Measurements from ENCODE around the gene IFT20.

IFT20 gene

DNA sequence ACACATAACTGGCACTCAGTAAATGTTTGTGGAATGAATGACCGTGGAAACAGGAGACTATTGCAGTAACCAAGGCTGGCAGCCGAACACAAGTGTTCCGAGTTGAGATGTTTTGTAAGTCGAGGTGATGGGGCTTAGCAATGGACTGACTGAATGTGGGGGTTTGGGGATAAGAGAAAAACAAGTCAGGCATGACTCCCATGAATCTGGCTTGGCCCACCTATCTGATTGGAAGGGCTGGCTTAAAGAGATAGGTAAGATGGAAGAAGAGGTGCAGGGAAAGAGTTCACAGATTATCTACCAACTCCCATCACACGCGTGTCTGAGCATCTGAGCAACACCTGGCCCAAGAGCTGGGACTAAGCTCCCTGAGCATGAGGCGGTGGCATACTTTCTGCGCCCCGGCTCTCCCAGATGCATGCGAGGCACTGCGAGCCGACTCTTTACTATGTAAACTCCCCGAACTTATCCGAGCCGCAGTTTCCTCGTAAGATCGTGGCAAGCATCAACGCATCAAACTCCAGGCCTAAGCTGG is 539 bp downstream of the IFT20 start:
- no peak for DNase-seq

DNA sequence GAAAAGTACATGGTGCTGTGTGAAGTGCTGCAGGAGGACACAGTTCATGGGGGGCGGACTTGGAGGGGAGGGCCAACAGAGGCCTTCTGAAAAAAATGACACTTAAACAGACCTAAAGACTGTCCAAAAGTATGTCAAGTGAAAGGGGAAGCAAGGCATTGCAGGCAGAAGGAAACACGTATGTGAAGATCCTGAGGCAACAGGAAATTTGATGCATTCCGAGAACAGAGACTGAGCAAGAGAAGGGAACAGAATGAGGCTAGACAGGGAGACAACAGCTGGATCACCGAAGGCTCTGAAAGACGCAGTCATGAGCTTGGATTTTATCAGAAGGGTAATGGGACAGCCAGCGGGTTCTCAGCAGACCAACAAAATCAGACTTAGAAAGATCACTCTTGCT is 1.1 kb downstream of the IFT20 start:
- DNase-seq = no peak

DNA sequence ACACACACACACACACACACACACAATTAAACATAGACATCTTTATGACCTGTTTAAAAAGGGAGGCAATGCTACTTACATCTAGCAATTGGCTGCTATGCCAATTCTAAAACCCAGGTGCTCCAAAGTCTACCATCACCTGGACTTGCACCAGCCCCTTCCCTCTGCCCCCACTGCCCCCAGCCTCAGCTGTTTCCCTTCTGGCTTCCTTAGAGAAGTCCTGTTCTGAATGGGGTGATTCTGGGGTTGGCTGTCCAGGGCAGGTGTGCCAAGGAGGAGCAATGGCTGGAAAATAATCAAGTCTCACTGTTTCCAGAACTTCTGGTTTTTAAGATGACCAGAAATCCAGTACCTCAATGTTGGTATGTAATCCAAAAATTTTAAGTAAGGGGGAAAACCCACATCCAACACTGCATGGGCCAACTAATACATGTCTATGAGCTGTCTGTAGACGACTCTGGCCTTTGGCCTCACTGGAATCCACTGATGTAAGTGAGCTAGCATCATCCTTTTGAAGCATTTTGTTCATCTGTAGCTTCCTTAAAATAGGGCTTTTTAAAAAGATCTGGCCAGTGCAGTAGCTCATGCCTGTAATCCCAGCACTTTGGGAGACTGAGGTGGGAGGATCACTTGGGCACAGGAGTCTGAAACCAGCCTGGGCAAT is 2.1 kb downstream of the IFT20 start:
- no peak for DNase-seq

DNA sequence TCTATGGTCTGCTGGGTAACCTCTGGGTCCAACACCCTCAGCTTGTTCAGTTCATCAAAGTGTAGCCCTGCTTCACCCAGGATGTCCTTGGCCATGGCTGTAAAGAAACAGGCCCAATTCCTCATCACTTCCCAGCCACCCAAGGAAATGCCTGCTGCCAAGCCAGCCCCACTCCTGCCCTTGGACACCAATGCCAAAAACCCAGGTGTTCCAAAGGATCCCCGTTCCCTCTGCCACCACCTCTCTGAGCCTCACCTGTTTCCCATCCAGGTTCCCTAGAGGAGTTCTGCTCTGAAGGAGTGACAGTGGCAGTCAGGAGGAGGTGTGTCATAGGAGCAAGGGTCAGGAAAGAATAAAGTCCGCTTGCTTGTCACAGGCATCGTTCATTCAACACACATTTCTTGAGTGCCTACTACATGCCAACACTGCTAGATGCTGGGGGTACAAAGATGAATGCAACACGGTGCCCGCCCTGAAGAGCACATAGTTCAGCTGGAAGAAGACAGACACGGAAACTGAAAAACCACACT is 3.3 kb downstream of the IFT20 start:
- no peak for DNase-seq

DNA sequence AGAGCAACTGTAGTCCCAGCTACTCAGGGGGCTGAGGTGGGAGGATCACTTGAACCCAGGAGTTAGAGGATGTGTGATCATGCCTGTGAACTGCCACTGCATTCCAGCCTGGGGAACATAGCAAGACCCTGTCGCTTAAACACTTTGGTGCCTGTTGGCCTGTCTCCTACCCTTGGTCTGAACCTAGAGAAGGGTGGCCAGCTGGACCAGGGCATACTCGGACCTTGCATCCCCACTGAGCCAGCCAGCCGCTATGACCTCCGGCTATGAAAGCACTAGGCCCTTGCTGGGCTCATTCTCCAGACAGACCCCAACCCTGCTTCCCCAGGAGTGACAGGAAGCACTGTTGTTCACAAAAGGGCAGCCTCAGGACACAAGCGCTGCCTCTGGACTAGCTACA is 4.6 kb downstream of the IFT20 start:
- DNase-seq = no peak

DNA sequence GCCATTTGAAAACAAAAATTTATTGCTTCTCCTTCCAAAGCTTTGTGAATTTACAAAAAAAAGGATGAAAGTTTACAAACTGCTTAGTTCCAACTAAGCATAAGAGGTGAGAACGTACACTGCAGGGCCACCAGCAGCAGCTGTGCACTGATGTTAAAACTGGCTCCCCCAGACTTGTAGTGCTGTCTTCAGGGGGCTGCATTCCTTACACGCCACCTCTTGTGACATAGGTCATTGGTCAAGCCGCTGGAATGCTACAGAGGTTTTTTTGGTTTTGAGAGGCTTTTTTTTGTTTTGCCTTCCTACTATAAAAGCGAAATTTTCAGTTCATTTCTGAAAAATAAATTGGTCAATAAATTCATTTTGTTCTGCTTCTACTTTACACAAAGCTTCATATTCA is 6.9 kb downstream of the IFT20 start:
- DNase-seq = no peak

DNA sequence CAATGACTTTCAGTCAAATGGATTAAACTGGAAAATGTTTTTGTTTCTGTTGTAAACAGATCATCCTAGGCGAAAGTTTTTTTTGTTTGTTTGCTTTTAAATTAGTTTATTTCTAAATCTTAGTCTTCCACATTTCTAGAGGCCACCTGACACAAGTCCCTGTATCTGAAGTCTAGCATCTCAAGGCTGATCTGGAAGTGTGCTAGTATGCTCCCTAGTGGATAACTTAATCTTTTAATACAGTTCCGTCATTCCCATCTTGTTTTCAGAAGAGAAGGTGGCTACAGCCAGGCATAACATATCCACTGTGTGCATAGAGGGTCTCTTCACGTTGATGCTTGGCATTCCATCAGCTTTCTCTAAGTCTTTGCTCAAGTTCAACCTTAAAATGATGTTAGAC is 7.6 kb downstream of the IFT20 start:
- DNase-seq = no peak

DNA sequence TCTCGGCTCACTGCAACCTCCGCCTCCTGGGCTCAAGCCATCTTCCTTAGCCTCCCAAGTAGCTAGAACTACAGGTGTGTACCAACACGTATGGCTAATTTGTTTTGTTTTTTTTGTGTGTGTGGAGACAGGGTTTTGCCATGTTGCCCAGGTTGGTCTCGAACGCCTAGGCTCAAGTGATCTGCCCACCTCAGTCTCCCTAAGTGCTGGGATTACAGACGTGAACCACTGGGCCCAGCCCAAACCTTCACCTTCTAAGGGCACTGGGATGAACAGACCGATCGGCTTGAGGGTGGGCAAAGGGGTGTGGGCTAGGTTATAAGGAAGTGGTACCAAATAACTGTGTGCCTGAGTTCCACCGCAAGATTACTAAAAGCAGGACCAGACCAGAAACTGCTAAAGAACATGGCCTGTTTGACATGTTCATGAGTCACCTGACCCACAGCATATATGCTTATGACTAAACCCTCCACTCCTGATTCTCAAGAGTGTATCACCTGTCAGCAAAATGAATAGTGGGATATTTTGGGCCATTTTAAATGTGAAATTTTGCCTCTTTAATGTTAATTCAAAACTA is 8.2 kb downstream of the IFT20 start:
- no peak for DNase-seq

DNA sequence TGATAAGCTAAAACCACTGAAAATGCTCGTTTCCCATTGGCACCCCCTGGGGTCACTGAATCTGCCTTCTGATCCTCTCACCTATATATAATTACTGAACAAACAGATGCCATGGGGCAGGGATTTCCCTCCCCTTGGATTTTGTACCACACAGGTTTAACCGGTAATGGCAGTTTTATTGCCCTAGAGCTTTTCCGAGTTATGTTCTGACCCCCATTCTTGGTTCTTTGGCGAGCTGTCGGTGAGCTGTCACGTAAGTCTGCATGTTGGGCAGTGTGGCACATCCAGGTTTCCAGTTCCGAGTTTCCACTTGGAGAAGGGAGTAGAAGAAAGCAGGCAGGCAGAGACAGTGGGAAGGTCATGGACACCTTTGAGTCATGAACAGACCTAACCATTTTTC is 9.2 kb downstream of the IFT20 start:
- DNase-seq = no peak

DNA sequence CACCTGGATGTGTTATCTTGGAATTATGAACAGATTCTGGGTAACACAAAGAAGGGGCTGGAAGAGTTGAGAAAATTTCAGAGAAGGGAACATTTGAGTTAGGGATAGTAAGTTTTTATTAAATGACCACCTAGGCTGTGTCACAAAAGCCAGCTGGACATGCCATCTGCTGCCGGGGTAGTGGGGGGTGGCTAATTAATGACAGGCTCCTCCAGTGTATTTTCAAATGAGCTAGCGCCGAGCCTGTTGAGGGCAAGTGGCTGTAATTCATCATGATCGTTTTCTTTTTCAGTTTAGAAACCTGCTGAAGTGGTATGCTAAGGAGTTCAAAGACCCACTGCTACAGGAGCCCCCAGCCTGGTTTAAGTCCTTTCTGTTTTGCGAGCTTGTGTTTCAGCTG is 10.1 kb downstream of the IFT20 start:
- DNase-seq = no peak

DNA sequence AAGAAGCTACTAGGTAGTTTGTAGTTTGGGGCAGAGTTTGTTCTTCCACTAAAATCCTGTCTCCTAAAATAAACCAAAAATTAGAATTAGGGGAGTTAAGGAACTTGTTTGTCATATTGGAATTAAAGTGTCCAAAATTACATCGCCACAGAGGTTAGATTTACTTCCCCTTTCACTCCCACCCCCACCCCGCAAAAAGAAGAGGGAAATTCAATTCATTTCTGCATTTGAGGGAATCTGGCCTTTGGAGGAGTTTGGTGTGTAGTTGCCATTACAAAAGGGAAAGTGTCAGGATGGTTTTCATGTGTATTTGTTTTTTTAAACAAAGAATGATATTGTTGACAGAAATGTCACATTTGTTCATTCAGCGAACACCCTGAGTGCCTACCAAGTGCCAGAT is 10.5 kb downstream of the IFT20 start:
- no peak for DNase-seq

DNA sequence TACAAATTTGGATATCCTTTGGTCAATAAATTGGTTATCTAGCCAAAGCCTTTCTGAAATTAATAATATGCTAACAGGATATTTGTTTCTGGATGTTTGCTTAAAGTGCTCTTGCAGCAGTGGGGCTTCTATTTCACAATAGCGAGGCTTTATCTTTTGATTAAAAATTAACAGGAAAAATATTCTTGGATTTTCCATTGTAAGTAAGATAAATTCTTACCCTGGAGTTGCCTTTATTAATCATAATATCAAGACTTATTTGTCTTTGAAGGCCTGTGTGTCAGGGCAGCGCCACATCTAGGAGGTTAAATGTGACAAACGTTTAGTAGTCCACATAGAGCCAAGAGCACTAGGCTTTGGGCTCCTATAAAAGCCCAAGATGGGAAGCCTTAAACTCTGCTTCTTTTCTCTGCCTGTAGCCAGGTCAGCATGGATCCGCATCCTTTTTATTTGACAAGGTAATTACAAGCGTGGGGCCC is 11.0 kb downstream of the IFT20 start:
- DNase-seq = no peak

DNA sequence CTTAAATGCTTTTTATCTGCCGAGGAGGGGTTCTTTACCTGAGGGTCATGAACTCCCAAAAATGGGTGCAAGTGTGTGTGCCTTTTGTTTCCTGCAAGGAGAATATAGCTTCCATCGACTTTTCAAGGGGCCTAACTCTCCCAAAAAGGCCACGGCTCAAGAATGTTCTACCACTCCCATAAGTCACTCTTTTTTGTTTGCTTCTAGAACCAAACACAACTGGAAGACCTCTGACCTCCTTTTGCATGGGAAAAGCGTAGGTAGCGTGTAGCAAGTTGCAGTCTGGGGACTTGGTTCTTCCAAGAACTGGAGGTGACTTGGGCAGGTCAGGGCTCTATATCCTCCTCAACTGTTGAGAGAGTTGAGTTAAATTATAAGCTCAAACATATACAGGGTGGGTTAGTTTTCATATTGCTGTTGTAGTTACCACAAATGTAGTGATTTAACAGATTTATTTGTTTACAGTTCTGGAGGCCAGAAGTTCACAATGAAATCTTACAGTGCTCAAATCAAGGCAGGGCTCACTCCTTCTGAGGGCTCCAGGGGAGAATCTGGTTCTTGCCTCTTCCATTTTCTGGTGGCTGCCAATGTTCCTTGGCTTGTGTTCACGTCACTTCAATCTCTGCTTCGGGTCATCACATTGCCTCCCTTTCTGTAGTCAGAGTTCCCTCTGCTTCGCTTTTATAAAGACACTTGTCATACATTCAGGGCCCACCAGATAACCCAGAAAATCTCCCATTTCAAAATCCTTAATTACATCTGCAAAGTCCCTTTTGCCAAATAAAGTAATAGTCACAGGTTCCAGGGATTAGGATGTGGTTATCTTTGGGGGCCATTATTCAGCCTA is 14.8 kb downstream of the IFT20 start:
- no peak for DNase-seq

DNA sequence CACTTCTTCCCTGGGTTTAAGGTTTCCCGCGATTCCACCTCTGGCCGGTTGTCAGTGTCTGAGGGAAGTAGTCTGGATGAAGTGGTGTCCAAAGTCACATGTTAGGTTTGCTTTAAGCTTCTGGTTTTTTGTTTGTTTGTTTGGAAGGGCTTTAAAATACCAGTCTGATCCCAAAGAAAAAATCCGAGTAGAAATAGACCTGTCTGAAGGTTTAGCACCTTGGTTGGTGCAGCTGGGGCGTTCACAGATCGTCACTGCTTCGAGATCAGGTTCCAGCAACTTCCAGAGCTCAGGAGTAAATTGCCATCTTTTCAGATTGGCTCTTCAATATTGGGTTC is 15.7 kb downstream of the IFT20 start:
- DNase-seq = no peak

DNA sequence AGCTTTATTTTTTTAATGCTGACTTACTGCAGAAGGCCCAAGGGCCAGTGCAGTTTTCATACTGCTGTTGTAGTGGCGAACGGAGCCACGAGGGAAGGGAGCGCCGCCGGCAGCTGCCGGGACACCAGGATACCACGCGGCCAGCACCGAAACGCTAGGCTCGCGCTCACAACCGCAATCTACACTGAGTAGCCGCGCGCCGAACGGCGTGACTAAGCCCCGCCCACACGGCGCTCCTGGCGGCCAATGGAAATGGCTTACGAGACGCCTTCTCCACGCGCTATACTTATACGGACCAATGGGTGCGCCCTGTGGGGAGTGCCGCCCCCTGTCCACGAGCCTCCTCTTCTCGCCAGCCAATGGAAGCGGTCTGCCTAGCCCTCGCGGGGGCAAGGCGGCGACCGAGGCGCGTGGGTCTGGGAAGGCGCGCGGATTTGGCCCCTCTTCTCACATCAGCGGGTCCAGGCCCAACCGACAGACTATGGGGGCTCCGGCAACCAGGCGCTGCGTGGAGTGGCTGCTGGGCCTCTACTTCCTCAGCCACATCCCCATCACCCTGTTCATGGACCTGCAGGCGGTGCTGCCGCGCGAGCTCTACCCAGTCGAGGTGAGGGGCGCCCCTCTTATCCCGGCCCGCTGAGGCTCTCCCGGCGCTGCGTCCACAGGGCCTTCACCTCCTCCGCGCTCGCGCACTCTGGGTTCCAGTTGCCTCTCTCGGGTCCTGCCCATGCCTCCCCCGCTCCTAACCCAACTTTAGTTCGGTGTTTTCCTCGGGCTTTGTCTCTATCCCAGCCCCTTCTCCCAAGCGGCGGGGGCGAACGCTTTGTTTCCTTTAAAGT is 16.3 kb downstream of the IFT20 start, which contains the start of gene TMEM97:
TMEM97 (plus strand) TSS at position 442 of the 839 bp plus-strand sequence; CDS start at position 482, 40 bp downstream.
- peak; percentile 84 for DNase-seq

DNA sequence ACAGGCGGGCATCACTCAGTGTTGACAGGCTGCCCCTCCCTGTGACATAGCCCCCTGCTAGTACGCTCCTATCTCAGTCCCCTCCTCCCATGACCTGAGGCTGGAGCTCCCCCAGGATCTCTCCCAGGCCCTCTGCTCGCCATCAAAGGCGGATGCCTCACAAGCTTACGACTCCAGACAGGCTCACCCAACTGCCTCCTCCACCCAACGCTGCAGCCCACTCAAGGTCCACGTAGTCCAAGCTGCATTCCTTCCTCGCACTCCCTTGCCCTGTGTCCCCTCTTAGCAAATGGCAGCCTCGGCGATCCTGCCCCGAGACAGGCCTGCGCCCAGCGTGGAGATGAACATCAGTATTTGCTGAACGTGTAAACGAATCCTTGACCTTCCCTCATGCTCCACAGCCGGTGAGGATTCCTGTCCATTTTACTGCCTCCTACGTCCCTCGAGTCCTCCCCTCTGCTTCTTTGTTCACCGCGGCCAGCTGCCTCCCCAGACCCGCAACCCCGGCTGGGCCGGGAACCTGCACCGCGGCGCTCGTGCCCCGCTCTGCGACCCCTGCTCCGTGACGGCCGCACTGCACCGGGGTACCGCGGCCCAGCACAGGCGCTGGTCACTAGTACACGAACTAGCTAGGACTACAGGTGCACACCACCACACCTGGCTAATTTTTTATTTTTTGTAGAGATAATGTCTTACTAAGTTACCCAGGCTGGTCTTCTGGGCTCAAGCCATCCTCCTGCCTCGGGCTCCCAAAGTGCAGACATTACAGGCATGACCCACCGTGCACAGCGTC is 17.1 kb downstream of the IFT20 start:
- no peak for DNase-seq

DNA sequence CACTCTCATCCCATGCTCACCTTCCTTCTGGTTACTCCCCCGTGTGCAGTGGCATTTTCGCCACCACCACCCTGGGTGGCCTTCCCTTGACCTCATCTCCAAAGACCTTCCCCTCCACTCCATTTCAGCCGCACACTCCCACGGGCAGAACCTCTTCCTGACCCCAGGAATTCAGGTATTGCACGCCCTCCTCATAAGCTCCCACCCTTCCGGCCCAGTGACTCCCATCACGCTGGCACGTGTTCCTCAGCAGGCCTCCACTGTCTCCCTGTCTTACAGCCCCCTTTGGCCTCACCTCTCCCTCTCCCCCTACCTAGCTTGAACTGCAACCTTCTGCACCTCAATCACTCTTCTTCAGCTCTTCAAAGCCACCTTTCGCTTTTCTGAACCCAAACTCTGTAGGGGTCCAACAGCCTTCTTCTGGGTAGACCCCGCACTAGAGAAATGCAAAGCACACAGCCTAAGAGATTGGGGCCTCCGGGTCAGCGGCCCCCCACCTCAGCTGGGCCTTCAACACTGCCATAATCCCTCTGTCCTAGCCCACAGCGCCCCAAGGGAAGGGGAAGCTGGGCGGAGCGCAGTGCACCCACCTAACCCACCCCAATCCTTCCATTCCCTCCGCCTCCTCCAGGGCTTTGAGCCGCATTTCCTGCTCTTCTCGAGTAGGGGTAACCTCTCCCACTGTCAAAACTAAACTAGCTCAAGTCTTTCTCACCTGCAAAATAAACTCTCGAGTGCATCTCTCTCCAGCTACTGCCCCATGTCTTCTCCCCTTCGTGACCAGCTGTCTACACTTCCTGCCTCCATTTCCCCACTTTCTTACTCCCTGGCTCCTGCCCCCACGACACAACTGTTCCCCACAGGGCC is 17.9 kb downstream of the IFT20 start:
- DNase-seq = no peak

DNA sequence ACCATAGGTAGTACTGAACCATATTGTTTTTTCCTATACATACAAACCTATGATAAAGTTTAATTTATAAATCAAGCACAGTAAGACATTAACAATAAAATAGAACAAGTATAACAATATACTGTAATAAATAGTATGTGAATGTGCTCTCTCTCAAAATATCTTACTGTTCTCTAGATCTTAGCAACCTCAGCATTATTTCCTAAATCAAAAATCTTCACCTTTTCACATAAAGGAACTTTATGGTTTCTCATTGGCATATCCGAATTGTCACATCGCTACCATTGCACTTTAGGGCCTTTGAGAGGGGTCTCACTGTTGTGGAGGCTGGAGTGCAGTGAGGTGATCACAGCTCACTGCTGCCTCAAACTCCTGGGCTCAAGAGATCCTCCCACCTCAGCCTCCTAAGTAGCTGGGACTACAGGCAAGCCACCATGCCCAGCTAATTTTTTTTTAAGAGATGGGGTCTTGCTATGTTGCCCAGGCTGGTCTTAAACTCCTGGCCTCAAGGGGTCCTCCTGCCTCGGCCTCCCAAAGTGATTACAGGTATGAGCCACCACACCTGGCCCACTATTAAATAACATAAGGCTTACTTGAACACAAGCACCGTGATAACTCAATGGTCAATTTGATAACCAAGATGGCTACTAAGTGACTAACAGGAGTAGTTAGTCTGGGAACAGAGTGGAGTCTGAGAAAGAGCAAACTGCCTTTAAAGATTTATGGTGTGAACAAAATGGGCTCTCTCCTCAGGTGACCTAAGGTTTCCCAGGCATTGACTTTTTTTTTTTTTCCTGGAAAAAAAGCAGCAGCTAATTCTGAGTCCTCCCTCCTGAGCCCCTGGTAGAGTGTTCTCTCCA is 19.2 kb downstream of the IFT20 start:
- DNase-seq = no peak

DNA sequence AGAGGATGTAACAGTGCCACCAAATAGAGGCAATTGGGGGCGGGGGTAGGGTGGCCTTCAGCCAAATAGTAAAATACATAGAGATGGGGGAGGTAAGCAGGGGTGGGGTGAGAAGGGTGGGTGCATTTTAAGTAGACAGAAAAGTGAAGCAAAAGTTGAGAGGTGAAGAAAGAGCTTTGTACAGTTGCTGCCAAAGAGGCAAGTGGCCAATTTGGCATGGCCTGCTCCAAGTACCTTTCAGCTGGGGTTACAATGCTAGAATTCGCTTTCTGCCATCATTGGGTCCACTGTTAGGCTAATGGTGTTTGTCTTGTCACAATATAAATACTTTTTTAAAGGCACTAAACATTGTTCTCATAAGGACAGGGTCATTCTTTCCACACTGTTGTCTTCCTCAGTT is 21.4 kb downstream of the IFT20 start:
- DNase-seq = no peak

DNA sequence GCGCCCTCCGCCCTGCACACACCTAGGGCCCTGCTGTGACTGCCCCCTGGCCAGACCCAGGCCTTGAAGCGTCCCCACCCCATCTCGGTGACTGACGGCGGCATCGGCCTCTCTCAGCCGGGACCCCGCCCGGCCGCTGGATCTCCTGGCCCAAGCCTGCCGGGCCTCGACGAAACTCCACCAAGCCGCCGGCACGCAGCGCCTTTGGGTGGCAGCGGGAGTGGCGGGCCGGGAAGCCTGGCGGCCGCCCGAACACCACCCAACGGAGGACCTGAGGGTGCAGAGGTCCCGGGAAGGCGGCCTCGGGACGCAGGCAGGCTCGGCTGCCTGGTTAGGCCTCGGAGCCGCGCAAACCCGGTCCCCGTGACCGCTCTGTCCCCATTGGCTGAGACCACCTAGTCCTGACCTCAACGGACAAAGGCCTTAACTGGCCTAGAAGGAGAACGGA is 28.3 kb downstream of the IFT20 start:
- DNase-seq = no peak

All from activated gamma-delta T cell (primary cell).